ENCODE results near the gene COPZ2. TPM values are rescaled to one million over a fixed set of nuclear protein-coding genes. Genes with fewer than 3 reads are reported as not detected.

Gene COPZ2
- total RNA-seq, 1 donor, result 121 TPM

DNA sequence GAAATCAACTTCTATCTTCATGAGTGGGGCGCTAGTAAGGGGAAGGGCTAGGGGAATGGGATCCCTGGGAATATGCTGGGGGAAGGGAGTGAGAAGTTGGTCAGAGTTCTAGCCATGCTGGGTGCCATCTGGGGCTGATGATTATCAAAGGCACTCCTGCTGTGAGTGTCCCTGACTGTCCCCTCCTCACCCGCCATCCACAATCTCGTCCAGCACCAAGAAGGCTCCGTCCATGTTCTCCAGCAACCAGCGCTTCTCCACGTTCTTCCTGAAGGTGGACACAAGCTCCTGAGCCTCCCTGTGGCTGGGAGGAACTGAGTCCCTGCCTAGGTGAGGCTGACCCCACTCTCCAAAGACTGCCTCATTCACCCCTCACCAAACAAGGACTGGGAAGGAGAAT is 5.6 kb downstream of the COPZ2 start:
- Histone ChIP-seq H2AFZ (ENCODE audit: low read length) (no peak overlapping the region), H3K4me2 (ENCODE audit: insufficient read depth, low read length) (no peak overlapping the region), H4K20me1 (ENCODE audit: insufficient read depth, low read length) (peaks cover 5% of the 10 kb centered on the region), H3K4me1 (ENCODE audit: insufficient read depth, low read length) (peaks cover 17% of the 10 kb centered on the region), H3K36me3 (ENCODE audit: insufficient read depth, low read length) (peaks cover 16% of the 10 kb centered on the region), H3K79me2 (ENCODE audit: insufficient read depth, low read length) (peaks cover 8% of the 10 kb centered on the region), H3K9me3 (ENCODE audit: low read depth, low read length) (no peaks in the 10 kb centered on the region), H3K27me3 (ENCODE audit: insufficient read depth, low read length) (no peaks in the 10 kb centered on the region), H3K27ac (ENCODE audit: low read depth, low read length) (no peak overlapping the region), H3K4me3 (ENCODE audit: insufficient read depth, low read length) (no peak overlapping the region)
- TF ChIP-seq, protein P1, sequence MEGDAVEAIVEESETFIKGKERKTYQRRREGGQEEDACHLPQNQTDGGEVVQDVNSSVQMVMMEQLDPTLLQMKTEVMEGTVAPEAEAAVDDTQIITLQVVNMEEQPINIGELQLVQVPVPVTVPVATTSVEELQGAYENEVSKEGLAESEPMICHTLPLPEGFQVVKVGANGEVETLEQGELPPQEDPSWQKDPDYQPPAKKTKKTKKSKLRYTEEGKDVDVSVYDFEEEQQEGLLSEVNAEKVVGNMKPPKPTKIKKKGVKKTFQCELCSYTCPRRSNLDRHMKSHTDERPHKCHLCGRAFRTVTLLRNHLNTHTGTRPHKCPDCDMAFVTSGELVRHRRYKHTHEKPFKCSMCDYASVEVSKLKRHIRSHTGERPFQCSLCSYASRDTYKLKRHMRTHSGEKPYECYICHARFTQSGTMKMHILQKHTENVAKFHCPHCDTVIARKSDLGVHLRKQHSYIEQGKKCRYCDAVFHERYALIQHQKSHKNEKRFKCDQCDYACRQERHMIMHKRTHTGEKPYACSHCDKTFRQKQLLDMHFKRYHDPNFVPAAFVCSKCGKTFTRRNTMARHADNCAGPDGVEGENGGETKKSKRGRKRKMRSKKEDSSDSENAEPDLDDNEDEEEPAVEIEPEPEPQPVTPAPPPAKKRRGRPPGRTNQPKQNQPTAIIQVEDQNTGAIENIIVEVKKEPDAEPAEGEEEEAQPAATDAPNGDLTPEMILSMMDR (IDR thresholded peaks at IDR 0.05; ENCODE audit: extremely low read depth, low read depth, low read length), result no peak
- no peak for DNase-seq (ENCODE audit: insufficient read length, low spot score, missing footprints)

DNA sequence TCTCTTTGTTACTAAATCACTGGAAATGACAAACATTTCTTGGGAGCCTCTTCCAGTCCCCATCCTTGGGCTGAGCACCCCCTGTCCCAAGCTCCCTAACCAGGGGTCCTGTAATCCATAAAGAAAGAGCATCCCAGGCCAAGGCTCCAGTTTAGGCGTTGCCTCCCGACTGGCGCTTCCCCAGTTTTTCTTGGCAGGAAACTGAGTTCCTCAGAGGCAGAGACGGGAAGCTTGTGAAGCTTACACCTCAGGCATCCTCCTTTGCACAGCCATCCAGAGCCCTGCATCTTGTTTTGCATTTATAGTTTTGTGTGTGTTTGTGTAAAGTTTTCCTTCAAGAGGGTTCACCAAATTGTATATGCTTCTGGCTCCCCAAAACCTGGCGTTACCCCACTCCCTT is 7.1 kb downstream of the COPZ2 start:
- Histone ChIP-seq H4K20me1 (ENCODE audit: insufficient read depth, low read length) (no peaks in the 10 kb centered on the region), H3K4me1 (ENCODE audit: insufficient read depth, low read length) (peaks cover 23% of the 10 kb centered on the region), H3K27ac (ENCODE audit: low read depth, low read length) (peak overlapping the region; percentile 39), H2AFZ (ENCODE audit: low read length) (no peak overlapping the region), H3K4me3 (ENCODE audit: insufficient read depth, low read length) (no peak overlapping the region), H3K9me3 (ENCODE audit: low read depth, low read length) (no peaks in the 10 kb centered on the region), H3K36me3 (ENCODE audit: insufficient read depth, low read length) (peaks cover 13% of the 10 kb centered on the region), H3K4me2 (ENCODE audit: insufficient read depth, low read length) (no peak overlapping the region), H3K27me3 (ENCODE audit: insufficient read depth, low read length) (no peaks in the 10 kb centered on the region), H3K79me2 (ENCODE audit: insufficient read depth, low read length) (no peaks in the 10 kb centered on the region)
- TF ChIP-seq, protein P1 (IDR thresholded peaks at IDR 0.05; ENCODE audit: extremely low read depth, low read depth, low read length), result no peak
- peak; percentile 87 for DNase-seq (ENCODE audit: insufficient read length, low spot score, missing footprints)

DNA sequence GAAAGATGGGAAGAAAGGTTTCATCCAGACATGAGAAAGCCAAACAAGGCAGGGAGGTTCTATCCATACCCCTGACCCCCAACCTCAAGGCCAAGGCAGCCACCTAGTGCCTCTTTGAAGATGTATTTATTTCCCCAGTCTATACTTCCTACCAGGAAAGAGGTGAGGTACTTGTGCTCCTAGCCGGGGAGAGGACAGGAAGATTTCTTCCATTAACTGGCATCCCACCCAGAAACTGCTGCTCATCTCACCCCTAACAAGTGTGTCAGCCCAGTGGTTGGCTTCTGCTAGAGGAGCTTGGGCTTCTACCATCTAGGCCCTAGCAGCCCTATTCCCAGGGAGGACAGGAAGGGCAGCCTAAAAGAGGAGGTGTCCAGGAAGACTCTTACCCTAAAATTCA is 8.9 kb downstream of the COPZ2 start:
- Histone ChIP-seq H3K27me3 (ENCODE audit: insufficient read depth, low read length) (no peaks in the 10 kb centered on the region), H2AFZ (ENCODE audit: low read length) (no peak overlapping the region), H3K4me2 (ENCODE audit: insufficient read depth, low read length) (no peak overlapping the region), H4K20me1 (ENCODE audit: insufficient read depth, low read length) (no peaks in the 10 kb centered on the region), H3K27ac (ENCODE audit: low read depth, low read length) (no peak overlapping the region), H3K79me2 (ENCODE audit: insufficient read depth, low read length) (no peaks in the 10 kb centered on the region), H3K36me3 (ENCODE audit: insufficient read depth, low read length) (peaks cover 9% of the 10 kb centered on the region), H3K4me1 (ENCODE audit: insufficient read depth, low read length) (peaks cover 39% of the 10 kb centered on the region), H3K9me3 (ENCODE audit: low read depth, low read length) (no peaks in the 10 kb centered on the region), H3K4me3 (ENCODE audit: insufficient read depth, low read length) (no peak overlapping the region)
- no peak for DNase-seq (ENCODE audit: insufficient read length, low spot score, missing footprints)
- TF ChIP-seq, protein P1 (IDR thresholded peaks at IDR 0.05; ENCODE audit: extremely low read depth, low read depth, low read length), result no peak

DNA sequence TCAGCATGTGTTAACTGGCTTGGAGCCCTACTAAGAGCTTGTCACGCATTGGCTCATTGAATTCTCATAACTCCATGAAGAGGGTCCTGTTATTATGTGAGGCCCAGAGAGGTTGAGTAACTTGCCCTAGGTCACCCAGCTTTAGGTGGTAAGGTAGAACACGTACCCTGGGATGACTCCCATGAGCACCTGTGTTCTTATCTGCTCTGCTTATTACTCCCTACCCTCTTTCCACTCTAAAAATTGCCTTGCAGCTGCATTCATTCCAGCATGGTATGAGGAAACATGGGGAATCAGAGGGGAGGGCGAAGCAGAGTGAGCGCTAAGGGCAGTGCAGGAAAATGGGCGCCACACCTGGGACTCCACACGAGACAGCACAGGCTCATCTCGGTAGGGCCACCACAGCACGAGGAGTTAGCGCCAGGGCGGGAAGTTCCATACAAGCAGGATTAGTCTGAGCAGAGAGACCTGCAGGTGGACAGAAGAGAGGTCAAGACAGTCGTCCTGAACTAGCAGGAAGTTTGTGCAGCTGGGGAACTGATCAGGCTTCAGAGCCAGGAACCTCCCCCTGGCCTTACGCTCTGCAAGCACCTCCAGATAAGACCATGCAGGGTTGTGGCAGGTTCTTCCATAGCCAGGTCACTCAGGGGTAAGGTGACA is 10.1 kb downstream of the COPZ2 start:
- H2AFZ ChIP-seq (ENCODE audit: low read length), result no peak overlapping the region
- no peaks in the 10 kb centered on the region for H3K79me2 ChIP-seq (ENCODE audit: insufficient read depth, low read length)
- no peak overlapping the region for H3K4me3 ChIP-seq (ENCODE audit: insufficient read depth, low read length)
- H3K27me3 ChIP-seq (ENCODE audit: insufficient read depth, low read length), result no peaks in the 10 kb centered on the region
- no peak overlapping the region for H3K4me2 ChIP-seq (ENCODE audit: insufficient read depth, low read length)
- H3K27ac ChIP-seq (ENCODE audit: low read depth, low read length), result peak overlapping the region; percentile 82
- H3K9me3 ChIP-seq (ENCODE audit: low read depth, low read length), result no peaks in the 10 kb centered on the region
- TF ChIP-seq, protein P1 (IDR thresholded peaks at IDR 0.05; ENCODE audit: extremely low read depth, low read depth, low read length), result no peak
- H3K36me3 ChIP-seq (ENCODE audit: insufficient read depth, low read length), result peaks cover 6% of the 10 kb centered on the region
- no peak for DNase-seq (ENCODE audit: insufficient read length, low spot score, missing footprints)
- H4K20me1 ChIP-seq (ENCODE audit: insufficient read depth, low read length), result no peaks in the 10 kb centered on the region
- peaks cover 42% of the 10 kb centered on the region for H3K4me1 ChIP-seq (ENCODE audit: insufficient read depth, low read length)

Data from osteoblast (primary cell).